ENCODE measurements around the gene PDS5B.
"Not testable (repeated sequence)": the region's sequence is repeated elsewhere in the genome, so short reads cannot be mapped to it uniquely, and the experiment has no call there.

The PDS5B gene

DNA sequence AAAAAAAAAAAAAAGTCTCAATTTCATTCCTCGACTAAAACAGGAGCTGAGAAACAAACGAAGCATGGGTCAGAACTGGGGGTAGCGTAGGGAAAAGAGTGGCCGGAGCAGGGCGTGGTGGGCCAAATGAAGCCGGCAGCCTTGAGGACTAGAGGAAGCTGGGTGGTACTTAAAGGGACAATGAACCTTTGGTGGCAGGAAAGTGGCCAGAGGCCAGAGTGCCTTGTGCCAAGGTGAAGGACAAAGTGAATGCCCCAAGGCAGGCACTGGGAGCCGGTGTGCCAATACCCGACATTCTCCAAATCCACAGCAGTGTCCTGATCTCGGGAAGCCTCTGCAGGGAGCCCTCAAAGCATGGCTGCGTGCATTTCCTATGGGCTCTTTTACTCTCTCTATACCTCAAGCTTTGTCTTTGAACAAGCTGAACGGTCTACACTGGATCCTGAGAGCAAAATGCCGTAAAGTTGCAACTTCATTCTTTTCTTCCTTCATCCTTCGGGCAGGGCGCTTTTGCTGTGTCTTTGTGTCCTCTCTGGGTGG lies 235.0 kb downstream of the PDS5B start:
- DNase-seq: no peak

DNA sequence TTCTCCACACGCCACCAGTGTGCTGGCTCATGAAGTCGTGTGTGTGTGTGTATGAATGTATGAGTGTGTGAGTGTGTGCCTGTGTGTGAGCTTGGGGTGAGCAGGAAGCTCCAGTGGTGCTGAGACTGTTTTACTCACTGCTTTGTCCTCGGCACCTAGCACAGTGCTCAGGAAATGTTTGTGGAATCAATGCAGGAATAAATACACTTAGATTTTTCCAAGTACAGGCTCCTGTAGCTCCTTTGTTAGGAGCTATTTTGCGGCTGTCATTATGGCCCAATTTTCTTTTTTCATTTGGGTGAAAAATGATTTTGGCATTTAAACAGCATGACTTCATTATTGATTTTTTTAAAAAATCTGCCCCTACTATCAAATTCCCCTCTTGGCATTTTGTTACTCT lies 236.5 kb downstream of the PDS5B start:
- DNase-seq: no peak

- DNase-seq: no peak
Observed at GRCh38 chr13:32823597-32823996, 237.3 kb downstream of the PDS5B start.

- DNase-seq: no peak
Observed at GRCh38 chr13:32824061-32824460, 237.8 kb downstream of the PDS5B start.

GRCh38 chr13:32824675-32825074 lies 238.4 kb downstream of the PDS5B start:
- DNase-seq: no peak

- DNase-seq: no peak
Observed at GRCh38 chr13:32825481-32825880, 239.2 kb downstream of the PDS5B start.

- not testable (repeated sequence) for DNase-seq
Observed at GRCh38 chr13:32826372-32826771, 240.1 kb downstream of the PDS5B start.
